H1 (cell line): ENCODE data around the gene ITPK1. TPM values are rescaled to one million over a fixed set of nuclear protein-coding genes. Genes with fewer than 3 reads are reported as not detected.

Experiments used
- EZH2 ChIP-seq: fragments of 200-600 bp; sonication (generic); IDR thresholded peaks from 2 replicates; pipeline ENCODE4 v1.7.1; 2012; ENCODE audit warnings: low read depth, mild to moderate bottlenecking, moderate library complexity, low read length, inconsistent platforms; ENCODE audit not compliant: severe bottlenecking
- NRF1 ChIP-seq: IDR thresholded peaks from 2 replicates; pipeline ENCODE4 v1.6.1; 2011; ENCODE audit warnings: mild to moderate bottlenecking, low read depth, low read length, improper control_type of control experiment
- POLR2A ChIP-seq, 2 experiments: IDR thresholded peaks; 1 replicate in 1 of 2; 2 replicates in 1 of 2; pipeline ENCODE4 v1.6.1; 2011; ENCODE audit warnings: low read depth in 2 of 2, low read length in 2 of 2, mild to moderate bottlenecking in 2 of 2; ENCODE audit errors: control extremely low read depth in 1 of 2
- POLR2AphosphoS5 ChIP-seq: IDR thresholded peaks from 2 replicates; pipeline ENCODE4 v1.6.1; 2011; ENCODE audit warnings: low read depth, low read length
- SAP30 ChIP-seq: fragments of 300-600 bp; sonication (generic); IDR thresholded peaks from 2 replicates; pipeline ENCODE4 v1.7.1; 2012; ENCODE audit warnings: low read length, moderate library complexity, mild to moderate bottlenecking, inconsistent platforms; ENCODE audit not compliant: insufficient read depth, insufficient replicate concordance
- polyA plus RNA-seq, 7 experiments: library from polyadenylated mRNA; depleted of rRNA in 3 of 7; stranded (reverse) in 5 of 7; unstranded in 2 of 7; fragments of >200 nt in 5 of 7; fragments of 200-250 nt in 2 of 7; gene quantifications; 1 replicate in 5 of 7; 2 replicates in 1 of 7; 4 replicates in 1 of 7; pipeline versions ENCODE4 v1.2.1 to v1.2.3, GENCODE V29; 2011 to 2013; ENCODE audit warnings: missing spikeins in 2 of 7, mixed read lengths in 2 of 7
- total RNA-seq: library from RNA; stranded (reverse); fragmentation: NEBNext Ultra II Directional; extraction: Animal tissue kit (Norgen Biotek cat#: 25700); gene quantifications from 2 replicates; pipeline ENCODE4 v1.2.1, GENCODE V29; 2021

ITPK1 gene
- total and polyA plus RNA-seq, 2 of the 8 experiments (the other 6 are each of a cell fraction or from before 2014, with no cell fraction given) = 108 to 143 TPM

DNA sequence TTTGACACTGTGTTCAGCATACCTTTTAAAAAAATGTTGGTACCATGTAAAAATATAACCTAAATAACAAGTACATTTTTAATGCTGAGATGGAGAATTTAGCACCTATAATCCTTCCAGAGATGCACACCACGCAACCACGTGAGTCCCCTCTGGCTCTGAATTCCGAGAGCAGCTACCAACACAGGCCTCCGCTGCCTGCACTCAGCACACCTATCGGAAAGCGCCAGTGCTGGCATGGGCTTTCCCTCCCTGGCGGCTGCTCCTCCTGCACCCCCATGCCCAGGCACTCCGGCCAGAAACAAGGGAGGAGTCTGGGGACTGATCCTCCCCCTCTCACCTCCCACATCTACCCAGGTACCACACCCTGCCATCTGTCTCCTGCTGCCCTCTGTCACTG, 47.0 kb downstream of the ITPK1 start (continued):
- no peak for TF ChIP-seq NRF1
- no peak for TF ChIP-seq POLR2AphosphoS5
- no peak for TF ChIP-seq POLR2A (IDR thresholded peaks at IDR 0.05; ENCODE audit: control extremely low read depth in 1 of 2, low read depth in 2 of 2, low read length in 2 of 2)
- no peak for TF ChIP-seq SAP30
- no peak for TF ChIP-seq EZH2
- TF ChIP-seq, all 59 proteins: peak for 0
